Keratinocyte (primary cell): Measurements from ENCODE around the gene DPP9. TPM values are rescaled to one million over a fixed set of nuclear protein-coding genes. Genes with fewer than 3 reads are reported as not detected.

ENCODE experiments used
- DNase-seq: peaks from one replicate; pipeline ENCODE4 v3.0.0-alpha.2; 2011; ENCODE audit warnings: low read depth, missing footprints, low spot score
- FAIRE-seq: peaks from 2 replicates; lab custom pipeline; 2011; peaks lifted over from hg19 to GRCh38; lab: Jason Lieb, UNC
- H2AFZ ChIP-seq: 2 replicates; pipeline ENCODE4 v1.6.0; 2012; ENCODE audit warnings: low read length, control low read depth, inconsistent platforms; ENCODE audit not compliant: control insufficient read depth
- H3K27ac ChIP-seq: 2 replicates; pipeline ENCODE4 v1.5.1; 2011; ENCODE audit warnings: low read length; ENCODE audit not compliant: control insufficient read depth, insufficient read depth
- H3K27me3 ChIP-seq: 3 replicates; pipeline ENCODE4 v1.6.0; 2011; ENCODE audit warnings: low read length; ENCODE audit not compliant: control insufficient read depth, insufficient read depth; ENCODE audit errors: extremely low read depth
- H3K36me3 ChIP-seq, 2 experiments: 2 replicates in 1 of 2; 3 replicates in 1 of 2; pipeline ENCODE4 v1.5.1; 2011; ENCODE audit warnings: low read length in 2 of 2, mild to moderate bottlenecking in 1 of 2; ENCODE audit not compliant: control insufficient read depth in 2 of 2, insufficient read depth in 2 of 2; ENCODE audit errors: extremely low read depth in 1 of 2
- H3K4me1 ChIP-seq: 3 replicates; pipeline ENCODE4 v1.5.1; 2011; ENCODE audit warnings: low read length; ENCODE audit not compliant: control insufficient read depth, insufficient read depth; ENCODE audit errors: extremely low read depth
- H3K4me2 ChIP-seq: 3 replicates; pipeline ENCODE4 v1.6.0; 2011; ENCODE audit warnings: low read depth, low read length; ENCODE audit not compliant: control insufficient read depth, insufficient read depth; ENCODE audit errors: extremely low read depth
- H3K4me3 ChIP-seq, 3 experiments: fragments of 200-600 bp in 1 of 3; sonication (generic) in 1 of 3; 2 replicates in 2 of 3; 3 replicates in 1 of 3; pipeline ENCODE4 v1.5.1; 2011 to 2016; ENCODE audit warnings: low read length in 3 of 3, mild to moderate bottlenecking in 3 of 3, control low read depth in 2 of 3, inconsistent platforms in 1 of 3, low read depth in 1 of 3, mixed read lengths in 1 of 3, mixed run types in 1 of 3, moderate library complexity in 1 of 3; ENCODE audit not compliant: control insufficient read depth in 2 of 3, insufficient read depth in 2 of 3; ENCODE audit errors: extremely low read depth in 1 of 3
- H3K79me2 ChIP-seq: 2 replicates; pipeline ENCODE4 v1.6.0; 2012; ENCODE audit warnings: low read length; ENCODE audit not compliant: control insufficient read depth, insufficient read depth
- H3K9ac ChIP-seq: 3 replicates; pipeline ENCODE4 v1.6.0; 2011; ENCODE audit warnings: low read length; ENCODE audit not compliant: control insufficient read depth, insufficient read depth; ENCODE audit errors: extremely low read depth
- H3K9me1 ChIP-seq: 3 replicates; pipeline ENCODE4 v1.6.0; 2011; ENCODE audit warnings: low read length; ENCODE audit not compliant: control insufficient read depth, insufficient read depth; ENCODE audit errors: extremely low read depth
- H3K9me3 ChIP-seq: 2 replicates; pipeline ENCODE4 v1.5.1; 2012; ENCODE audit warnings: low read depth, low read length; ENCODE audit not compliant: control insufficient read depth
- H4K20me1 ChIP-seq: 3 replicates; pipeline ENCODE4 v1.6.0; 2011; ENCODE audit warnings: low read length; ENCODE audit not compliant: control insufficient read depth, insufficient read depth; ENCODE audit errors: extremely low read depth
- EZH2 ChIP-seq: IDR thresholded peaks from one replicate; pipeline ENCODE4 v1.6.1; 2012; ENCODE audit warnings: inconsistent platforms, mild to moderate bottlenecking, low read length, moderate library complexity
- dilution Hi-C: fragments of 300-500 bp; cut with MboI; formaldehyde crosslinking; loops from one replicate; pipeline ENCODE4 v1.7.0; 2020; ENCODE audit warnings: low sequenced_read_pairs; ENCODE audit not compliant: extremely low pct_ligation_motif_present
- polyA plus RNA-seq, 5 experiments: library from polyadenylated mRNA; depleted of rRNA in 3 of 5; stranded (reverse) in 3 of 5; stranded (forward) in 1 of 5; unstranded in 1 of 5; fragments of >200 nt; gene quantifications; 1 replicate in 1 of 5; 2 replicates in 3 of 5; 3 replicates in 1 of 5; pipeline versions ENCODE4 v1.2.1 to v1.2.3, GENCODE V29; 2011 to 2012; ENCODE audit warnings: missing spikeins in 2 of 5, low read depth in 1 of 5, low replicate concordance in 1 of 5
- TF ChIP-seq, protein P1 (sequence below), 3 experiments: IDR thresholded peaks in 1 of 3; conservative IDR thresholded peaks in 1 of 3; optimal IDR thresholded peaks in 1 of 3; 2 replicates in 2 of 3; 3 replicates in 1 of 3; pipeline versions ENCODE3 to v1.5.1; 2011; ENCODE audit warnings: low read length in 3 of 3, mild to moderate bottlenecking in 3 of 3, moderate library complexity in 2 of 3, control low read depth in 1 of 3, inconsistent platforms in 1 of 3; ENCODE audit not compliant: insufficient read depth in 2 of 3; ENCODE audit errors: extremely low read depth in 1 of 3

The DPP9 gene
- polyA plus RNA-seq, 1 donor (not counting 4 experiments of a cell fraction or from before 2014, with no cell fraction given): 19.2 TPM

DNA sequence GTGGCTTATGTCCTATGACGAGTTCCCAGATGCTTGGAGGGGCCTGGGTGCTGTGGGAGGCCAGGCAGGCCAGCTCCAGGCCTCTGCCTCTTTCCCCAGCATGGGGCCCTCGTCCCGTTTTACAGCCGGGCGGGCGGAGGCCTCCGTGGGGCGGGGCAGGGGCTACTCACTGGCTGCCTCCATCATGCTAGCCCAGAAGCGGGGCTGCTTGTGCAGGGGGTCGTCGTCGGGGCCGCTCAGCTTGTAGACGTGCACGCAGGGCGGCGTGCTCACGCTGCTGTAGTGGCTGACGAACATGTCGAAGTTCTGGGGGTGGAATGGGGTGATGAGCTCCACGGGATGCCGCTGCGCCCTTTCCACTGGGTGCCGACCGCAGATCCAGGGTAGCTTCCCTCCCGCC, 35.1 kb downstream of the DPP9 start:
- Histone ChIP-seq H3K27ac (no peak overlapping the region), H3K27me3 (no peaks in the 10 kb centered on the region), H3K9me1 (no peaks in the 10 kb centered on the region), H3K4me2 (no peak overlapping the region), H3K4me1 (peaks cover 8% of the 10 kb centered on the region), H3K4me3 (no peak overlapping the region), H3K36me3 (peaks cover 67 to 75% of the 10 kb centered on the region in 2 experiments), H3K9me3 (no peaks in the 10 kb centered on the region), H2AFZ (no peak overlapping the region), H3K9ac (no peak overlapping the region), H4K20me1 (no peaks in the 10 kb centered on the region), H3K79me2 (peaks cover 10% of the 10 kb centered on the region)
- DNase-seq (no peak), FAIRE-seq (no peak)
- TF ChIP-seq EZH2: no peak
- dilution Hi-C loops: no loop called here

DNA sequence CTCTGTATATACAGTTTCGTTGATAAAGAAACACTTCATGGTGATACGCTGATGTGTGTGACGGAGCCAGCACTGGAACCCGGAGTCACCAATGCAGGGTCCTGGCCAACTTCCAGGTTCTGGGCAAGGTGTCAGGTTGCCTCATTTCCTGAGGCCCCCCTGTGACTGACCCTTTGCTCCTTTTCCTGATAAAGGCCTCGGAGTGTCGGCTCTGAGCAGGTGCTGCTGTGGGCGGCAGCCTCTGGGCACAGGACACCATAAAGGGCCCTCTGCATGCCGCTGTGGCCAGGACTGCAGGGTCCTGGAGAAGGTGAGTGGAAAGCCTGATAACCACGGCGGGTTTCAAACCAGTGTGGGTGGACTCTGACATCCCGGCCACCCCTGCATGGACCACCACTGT, 36.2 kb downstream of the DPP9 start:
- peaks cover 62 to 69% of the 10 kb centered on the region in 2 experiments for H3K36me3 ChIP-seq
- H3K9me1 ChIP-seq: no peaks in the 10 kb centered on the region
- no peaks in the 10 kb centered on the region for H3K9me3 ChIP-seq
- no peak overlapping the region for H3K27ac ChIP-seq
- H3K79me2 ChIP-seq: peaks cover 2% of the 10 kb centered on the region
- H2AFZ ChIP-seq: no peak overlapping the region
- dilution Hi-C loops: no loop called here
- no peak for FAIRE-seq
- TF ChIP-seq EZH2: no peak
- TF ChIP-seq, protein P1, sequence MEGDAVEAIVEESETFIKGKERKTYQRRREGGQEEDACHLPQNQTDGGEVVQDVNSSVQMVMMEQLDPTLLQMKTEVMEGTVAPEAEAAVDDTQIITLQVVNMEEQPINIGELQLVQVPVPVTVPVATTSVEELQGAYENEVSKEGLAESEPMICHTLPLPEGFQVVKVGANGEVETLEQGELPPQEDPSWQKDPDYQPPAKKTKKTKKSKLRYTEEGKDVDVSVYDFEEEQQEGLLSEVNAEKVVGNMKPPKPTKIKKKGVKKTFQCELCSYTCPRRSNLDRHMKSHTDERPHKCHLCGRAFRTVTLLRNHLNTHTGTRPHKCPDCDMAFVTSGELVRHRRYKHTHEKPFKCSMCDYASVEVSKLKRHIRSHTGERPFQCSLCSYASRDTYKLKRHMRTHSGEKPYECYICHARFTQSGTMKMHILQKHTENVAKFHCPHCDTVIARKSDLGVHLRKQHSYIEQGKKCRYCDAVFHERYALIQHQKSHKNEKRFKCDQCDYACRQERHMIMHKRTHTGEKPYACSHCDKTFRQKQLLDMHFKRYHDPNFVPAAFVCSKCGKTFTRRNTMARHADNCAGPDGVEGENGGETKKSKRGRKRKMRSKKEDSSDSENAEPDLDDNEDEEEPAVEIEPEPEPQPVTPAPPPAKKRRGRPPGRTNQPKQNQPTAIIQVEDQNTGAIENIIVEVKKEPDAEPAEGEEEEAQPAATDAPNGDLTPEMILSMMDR (optimal IDR thresholded peaks at IDR 0.05 in 1 of 3, IDR thresholded peaks at IDR 0.05 in 1 of 3, conservative IDR thresholded peaks at IDR 0.05 in 1 of 3; ENCODE audit: extremely low read depth in 1 of 3, insufficient read depth in 2 of 3, low read length in 3 of 3): no peak
- H4K20me1 ChIP-seq: no peaks in the 10 kb centered on the region
- H3K4me2 ChIP-seq: no peak overlapping the region
- no peak overlapping the region for H3K4me3 ChIP-seq
- no peaks in the 10 kb centered on the region for H3K27me3 ChIP-seq
- peaks cover 3% of the 10 kb centered on the region for H3K4me1 ChIP-seq
- DNase-seq: no peak
- H3K9ac ChIP-seq: no peak overlapping the region

DNA sequence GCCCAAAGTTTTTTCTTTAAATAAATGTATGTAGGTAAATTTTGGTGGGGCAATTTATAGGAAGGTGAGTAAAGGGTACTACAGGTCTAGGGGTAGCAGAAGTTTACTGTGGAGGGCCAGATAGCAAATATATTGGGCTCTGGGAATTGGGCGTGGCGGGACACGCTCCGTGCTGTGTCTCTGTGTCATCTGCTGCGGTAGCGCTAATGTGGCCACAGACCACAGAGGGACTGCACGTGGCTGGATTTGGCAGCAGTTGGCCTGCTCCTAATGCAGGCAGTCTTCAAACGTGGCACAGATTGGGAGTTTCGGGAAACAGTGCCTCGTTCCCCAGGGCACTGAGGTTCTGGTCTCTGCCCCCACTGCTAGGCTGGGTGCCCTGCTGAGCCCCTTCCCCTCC, 36.9 kb downstream of the DPP9 start:
- Histone ChIP-seq H3K9me1 (no peaks in the 10 kb centered on the region), H3K27me3 (no peaks in the 10 kb centered on the region), H3K4me2 (no peak overlapping the region), H3K27ac (no peak overlapping the region), H3K4me3 (no peak overlapping the region), H3K9me3 (no peaks in the 10 kb centered on the region), H2AFZ (no peak overlapping the region), H3K36me3 (peaks cover 62 to 67% of the 10 kb centered on the region in 2 experiments), H3K9ac (no peak overlapping the region), H4K20me1 (no peaks in the 10 kb centered on the region), H3K79me2 (no peaks in the 10 kb centered on the region), H3K4me1 (no peaks in the 10 kb centered on the region)
- dilution Hi-C loops: no loop called here
- FAIRE-seq (no peak), DNase-seq (no peak)
- no peak for TF ChIP-seq EZH2
- TF ChIP-seq, protein P1 (optimal IDR thresholded peaks at IDR 0.05 in 1 of 3, IDR thresholded peaks at IDR 0.05 in 1 of 3, conservative IDR thresholded peaks at IDR 0.05 in 1 of 3; ENCODE audit: extremely low read depth in 1 of 3, insufficient read depth in 2 of 3, low read length in 3 of 3): no peak
